GM19324 (cell line): ENCODE results near the gene HDAC4.

Source experiments
- ATAC-seq: cut with Tn5 transposase; IDR thresholded peaks from one replicate; pipeline ENCODE4 v1.9.1; 2021; ENCODE audit warnings: mild to moderate bottlenecking, moderate library complexity; ENCODE audit not compliant: unreplicated experiment, low FRiP score

HDAC4 gene

DNA sequence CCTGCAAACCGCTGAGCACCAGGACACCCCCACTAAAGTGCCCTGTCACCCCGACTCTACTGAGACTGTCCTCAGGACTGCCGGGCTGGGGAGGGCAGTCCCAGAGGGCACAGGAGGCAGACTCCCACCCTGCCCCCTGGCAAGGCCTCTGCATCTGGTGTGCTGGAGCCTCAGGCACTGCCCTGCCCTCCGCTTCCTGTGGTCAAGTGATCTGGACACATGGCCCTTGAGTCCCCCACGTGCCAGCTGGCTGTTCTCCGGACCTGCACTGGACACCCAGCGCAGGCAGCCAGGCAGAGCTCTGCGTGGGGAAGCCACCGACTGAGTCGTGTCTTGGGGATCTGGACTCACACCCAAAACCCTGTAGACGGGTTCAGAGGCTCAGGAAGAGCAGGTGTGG is 335.3 kb downstream of the HDAC4 start:
- ATAC-seq: no peak

DNA sequence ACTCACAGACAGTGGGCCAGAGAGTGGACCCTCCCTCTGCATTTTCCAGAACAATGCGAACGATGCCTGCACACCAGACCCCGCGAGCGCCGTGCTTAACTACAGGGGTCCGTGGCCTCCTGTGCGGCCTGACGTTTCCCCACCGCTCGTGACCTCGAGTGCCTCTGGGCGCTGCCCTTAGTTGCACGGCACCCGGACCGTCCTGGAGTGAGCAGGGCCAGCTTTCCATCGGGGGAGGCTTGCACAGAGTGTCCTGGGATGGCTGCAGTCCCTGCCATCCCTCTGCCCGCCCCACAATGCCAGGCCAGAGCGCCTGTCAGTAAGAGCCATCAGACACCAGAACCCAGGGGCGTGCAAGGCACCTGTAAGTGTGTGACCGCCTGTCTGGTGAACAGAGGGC is 335.9 kb downstream of the HDAC4 start:
- ATAC-seq: no peak

DNA sequence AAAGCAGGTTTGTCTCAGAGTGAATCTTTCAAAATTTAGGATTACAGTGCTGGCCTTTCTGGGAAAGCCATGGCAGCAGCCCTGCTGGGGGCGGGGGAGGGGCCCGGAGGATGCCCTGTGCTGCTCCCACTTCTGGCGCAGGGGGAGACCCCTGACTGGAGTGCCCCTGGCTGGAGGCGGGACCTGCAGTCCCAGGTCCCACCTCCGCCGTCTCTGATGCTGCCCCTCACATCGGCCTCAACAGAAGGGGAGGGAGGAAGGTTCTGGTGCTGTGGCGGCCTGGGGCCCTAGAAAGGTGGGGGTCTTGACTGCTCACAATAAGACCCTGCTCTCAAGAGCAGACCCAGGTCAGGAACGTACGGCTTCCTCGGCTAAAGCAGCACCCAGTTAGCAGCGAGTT is 336.6 kb downstream of the HDAC4 start:
- no peak for ATAC-seq

DNA sequence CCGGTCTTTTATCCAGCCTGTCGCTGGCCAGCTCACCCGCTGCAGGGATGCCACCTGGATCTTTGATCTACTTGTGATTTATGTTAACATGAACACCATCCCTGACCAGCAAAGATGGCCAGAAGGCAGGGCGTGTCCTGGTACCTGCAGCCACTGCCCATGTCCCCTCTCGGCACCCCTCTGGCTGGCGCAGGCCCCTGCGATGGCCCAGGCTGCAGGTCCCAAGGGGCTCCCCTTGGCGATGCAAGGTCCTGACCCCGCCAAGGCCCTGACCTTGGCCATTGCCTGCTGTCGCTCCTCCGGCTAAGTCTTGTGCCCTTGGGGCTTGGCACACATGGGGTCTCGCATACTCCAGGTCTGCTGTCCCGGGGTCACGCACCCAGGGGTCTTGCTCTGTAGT is 338.1 kb downstream of the HDAC4 start:
- no peak for ATAC-seq

DNA sequence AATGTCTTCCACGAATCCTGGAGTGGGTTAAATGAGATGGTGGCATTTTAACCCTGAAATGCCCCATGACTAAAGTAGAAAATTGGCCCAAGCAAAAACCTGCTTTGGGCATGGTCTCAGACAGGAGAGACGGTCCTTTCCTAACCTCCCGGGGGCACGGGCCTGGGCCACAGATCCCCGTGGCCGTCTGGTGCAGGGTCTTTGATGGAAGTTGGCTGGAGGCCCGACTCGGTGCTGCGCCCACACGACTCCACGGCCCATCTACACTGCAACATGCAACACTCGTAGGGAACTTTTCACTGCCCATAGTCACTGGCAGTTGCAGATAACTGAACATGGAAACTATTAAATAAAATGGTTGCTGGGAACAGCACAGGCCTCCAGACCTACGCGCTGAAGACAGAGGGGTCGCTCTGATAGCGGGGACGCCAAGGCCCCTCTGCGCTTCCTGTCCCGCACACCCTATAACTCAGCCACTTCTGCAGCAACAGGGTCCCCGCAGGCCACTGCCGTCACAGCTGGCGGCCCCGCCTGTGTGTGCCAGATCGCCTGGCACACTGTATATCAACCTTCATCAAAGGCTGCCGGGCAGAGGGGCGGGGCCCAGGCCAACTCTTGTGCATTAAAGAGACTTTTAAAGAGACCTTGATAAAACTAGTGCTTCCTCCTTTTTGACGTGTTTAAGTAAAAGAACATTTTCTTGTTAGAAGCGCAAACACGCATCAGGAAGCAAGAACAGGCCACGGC is 338.8 kb downstream of the HDAC4 start:
- no peak for ATAC-seq

DNA sequence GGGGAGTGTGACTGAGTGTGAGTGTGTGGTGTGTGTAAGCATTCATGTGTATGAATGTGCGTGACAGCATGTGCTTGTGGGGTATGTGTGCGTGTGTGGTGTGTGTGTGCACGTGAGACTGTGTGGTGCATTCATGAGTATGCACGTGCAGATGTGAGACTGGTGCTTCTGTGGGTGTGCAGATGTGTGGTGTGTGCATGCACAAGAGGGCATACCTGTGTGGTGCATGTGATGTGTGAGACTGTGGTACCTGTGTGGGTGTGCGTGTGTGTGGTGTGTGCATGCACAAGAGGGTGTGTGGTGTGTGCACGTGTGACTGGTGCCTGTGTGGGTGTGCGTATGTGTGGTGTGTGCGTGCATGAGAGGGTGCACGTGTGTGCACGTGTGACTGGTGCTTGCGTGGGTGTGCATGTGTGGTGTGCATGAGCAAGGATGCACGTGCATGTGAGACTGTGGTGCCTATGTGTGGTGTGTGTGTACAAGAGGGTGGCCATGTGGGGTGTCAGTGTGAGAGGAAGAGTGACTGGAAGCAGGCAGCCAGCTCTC is 339.6 kb downstream of the HDAC4 start:
- ATAC-seq: no peak

DNA sequence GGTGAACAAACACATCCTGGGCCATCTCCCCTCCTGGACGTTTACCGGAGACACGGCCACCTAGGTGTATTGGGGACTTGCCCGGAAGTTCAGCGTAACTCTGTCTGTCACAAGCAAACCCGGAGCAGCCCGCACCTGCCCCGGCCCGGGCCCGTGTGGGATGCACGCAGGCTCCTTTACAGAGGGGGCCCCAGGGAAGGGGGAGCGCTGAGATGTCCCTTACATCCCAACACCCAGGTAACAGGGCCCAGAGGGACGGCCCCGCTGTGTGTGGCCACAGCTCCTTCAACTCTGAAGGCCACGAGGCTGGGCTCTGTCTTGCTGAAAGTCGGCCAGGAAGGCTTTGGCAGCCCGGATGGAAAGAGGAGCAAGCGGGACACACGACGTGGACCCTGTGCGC is 340.1 kb downstream of the HDAC4 start:
- ATAC-seq: no peak

DNA sequence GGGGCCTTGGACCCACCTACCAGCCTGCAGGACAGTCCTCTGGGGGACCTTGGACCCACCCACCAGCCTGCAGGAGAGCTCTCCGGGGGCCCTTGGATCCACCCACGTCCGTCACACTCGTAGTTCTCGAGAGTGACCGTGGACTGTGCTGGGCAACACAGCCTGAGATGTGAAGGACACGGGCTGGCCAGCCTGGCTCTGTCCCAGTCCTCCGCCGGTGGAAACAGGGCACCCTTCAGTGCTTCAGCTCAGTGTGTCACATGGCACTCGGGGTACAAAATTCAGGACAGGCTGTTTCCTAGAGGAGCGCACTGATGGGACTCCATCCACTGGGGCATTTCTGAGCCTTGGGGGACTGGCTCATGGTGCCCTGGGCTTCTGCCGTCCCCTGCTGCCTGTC is 341.0 kb downstream of the HDAC4 start:
- ATAC-seq: no peak

DNA sequence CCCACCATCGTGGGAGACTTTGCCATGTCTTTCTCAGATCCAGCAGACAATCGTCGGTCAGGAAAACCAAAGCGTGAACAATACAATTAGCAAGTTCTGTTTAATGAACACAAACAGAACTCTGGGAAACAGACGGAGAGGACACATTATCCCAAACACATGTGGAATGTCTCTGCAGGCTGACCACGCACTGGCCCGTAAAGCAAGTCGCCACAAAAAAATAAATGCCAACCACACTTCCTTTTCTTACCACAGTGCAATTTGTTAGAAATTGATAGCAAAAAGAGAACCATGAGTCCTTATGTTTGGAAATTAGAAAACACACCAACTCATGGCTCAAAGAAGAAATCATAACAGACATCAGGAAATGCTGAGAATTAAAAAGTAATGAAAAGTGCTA is 342.1 kb downstream of the HDAC4 start:
- ATAC-seq: no peak

DNA sequence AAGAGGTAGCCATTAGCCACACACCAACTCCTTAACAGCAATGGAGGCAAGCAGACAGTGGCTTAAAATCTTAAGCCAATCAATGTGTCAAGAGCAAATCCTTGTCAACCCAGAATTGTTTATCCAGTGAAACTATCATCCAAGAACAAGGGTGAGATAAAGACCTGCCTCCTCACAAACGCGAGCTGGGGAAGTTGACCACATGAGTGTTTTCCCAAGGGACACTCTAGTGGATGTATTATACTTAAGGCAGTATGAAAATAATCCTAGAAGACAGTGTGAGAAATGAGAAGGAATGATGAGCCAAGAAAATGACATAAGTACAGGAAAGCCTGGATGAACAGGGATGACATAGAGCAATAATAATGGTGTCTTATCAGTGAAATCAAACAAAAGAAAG is 343.3 kb downstream of the HDAC4 start:
- no peak for ATAC-seq

DNA sequence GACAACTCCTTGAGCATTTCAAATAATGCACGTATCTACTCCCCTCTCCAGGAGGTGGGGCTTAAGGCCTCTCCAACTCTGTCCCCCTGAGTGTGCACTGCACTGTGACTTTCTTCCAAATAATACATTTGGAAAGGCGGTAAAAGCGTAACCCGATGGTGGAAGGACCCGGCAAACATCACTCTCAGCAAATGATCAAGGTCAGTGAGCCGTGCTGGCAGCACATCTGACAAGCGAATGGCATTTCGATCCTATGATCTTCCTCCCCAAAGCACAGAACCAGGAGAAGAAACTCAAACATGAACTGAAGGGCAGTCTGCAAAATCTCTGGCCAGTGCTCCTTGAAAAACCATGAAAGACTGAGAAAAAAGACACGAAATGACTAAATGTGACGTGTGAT is 344.2 kb downstream of the HDAC4 start:
- ATAC-seq: no peak

DNA sequence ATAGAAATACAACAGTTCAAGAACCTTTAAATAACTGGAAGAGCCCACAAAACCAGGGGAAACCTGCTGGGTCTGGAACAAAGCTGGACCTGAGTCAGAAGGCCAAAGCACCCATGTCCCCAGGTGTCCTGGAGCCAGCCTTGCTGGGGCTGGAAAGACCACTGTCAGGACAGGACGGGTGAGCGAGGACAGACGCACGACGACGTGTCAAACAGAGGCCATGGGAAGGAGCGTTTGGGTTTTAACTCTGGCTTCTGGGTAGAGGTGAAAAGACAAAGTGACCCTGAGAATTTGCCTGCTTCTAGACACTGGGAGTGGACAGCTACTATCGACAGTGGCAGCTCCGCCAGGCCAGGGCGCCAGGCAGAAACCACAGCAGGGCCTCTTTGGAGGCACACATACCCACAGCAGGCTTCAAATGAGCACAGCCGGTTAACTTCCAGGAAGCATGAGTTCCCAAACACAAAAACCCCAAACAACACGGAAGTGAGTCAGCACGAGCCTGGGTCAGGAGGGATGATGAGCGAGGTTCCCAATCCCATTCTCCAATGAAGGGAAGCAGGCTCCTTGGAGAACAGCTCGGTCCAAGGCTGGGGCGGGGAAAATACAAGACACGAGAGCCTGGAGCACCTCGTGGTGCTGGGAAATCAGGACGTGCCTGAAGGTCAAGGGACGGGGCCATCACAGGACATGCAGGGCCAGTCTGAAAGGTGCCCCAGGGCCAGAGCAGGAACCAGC is 344.9 kb downstream of the HDAC4 start:
- no peak for ATAC-seq

DNA sequence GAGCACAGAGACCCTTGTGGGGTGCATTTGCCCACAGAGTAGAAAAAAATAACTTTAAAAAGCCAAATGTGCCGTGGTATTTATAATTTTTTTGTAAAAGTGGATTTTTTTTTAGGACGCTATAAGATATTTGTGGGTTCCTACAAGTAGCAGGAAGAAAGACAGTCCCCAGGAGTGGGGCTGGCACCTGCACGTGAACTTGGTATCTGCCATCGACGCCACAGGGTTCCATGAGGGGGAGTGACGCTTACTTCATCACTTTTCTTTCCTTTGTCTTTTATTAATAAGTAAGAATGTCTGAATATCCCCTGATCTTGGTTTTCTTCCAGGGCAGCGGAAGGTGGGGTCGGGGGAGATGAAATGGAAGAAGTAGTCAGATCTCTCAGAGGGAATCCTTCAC is 345.9 kb downstream of the HDAC4 start:
- ATAC-seq: no peak

DNA sequence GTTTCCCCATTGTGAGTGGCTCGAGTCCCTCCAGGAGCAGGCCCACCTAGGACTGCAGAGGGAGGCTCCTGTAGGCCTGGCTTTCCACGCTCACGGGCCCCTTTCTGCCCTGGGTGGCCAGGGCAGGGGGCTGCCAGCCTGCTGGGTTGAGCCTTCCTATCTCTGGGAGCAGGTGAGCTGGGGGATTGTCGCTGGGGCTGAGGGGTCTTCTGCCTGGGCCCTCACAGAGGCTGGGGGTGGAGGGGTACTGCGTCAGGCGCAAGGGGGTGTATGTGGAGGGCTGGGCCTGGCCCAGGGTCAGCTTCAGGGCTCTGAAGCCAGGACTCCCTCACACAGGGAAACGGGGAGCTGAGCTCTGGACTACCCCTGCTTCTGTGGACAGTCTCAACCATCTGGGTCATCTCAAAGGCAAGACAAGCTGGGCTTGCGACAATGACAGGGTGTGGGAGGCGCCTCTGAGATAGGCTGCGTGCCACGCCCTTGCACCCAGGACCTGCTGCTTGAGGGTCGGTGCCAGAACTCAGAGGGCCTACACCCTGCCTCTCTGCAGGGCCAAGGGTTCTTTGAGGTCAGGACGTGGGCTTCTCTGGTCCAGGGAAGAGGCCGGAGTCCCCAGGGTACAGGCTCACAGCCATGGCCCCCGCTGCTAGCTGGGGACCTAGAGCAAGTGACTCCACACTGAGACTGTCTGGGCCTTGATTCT is 346.9 kb downstream of the HDAC4 start:
- ATAC-seq: no peak

DNA sequence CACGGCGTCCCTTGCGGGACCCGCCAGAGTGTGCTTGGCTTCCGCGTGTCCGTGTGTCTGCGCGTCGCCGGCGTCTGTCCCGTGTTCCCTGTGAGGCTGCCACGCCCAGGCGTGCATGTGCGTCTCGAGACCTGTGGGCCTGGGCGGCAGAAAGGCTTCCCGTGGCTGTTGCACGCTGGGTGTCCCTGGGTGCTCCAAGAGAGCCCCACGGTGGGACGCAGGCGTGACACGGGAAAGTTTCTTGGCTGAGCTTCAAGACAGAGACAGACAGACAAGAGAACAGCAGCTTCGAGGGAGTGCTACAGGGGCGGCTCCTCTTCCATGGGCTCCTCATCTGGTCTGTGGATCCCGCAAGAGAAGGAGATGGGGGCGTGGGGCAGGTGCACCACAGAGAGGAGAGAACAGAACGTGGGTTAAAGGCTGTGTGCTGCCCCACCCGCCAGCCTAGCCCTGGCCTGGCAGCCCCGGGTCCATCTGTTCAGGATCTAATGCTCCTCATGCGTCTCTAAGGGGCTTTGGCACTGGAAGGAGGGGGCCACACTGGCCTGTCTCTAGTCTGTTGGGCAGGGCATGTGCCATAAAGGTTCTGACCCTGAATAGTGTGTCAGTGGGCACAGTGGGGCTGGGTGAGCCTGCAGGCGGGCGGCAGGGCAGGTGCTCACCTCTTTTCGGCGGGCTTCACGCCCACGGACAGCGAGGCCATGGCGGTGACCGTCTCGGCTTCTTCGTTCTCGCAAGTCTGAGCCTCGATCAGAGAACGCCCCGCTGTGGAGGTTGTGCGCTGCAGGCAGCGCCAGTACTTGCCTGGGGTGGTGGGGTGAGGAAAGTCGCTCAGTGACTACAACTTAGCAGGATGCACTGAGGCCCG is 347.8 kb downstream of the HDAC4 start:
- no peak for ATAC-seq

DNA sequence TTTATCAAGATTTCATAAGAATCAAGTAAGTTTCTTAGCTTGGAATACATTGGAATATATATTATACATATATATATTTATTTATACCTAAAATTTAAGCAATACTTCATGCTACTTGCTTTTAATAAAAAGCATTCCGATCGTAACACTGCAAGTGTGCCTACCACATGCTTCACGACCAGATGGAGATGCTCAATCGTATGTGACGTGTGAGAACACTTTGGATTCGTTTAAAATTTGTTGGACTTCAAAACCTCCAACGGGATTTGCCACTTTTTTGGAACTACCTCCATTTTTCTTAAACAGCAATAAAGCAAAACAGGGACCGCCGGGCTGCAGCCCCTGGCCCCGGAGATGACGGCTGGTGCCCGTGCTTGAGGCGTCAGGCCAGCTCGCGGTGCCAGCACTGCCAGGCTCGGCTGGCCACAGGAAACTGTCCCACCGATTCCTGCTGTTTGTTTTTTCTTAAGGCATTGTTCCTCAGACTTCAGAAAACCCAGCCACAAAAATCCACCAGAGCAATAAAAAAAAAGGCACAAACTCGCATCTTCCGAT is 348.9 kb downstream of the HDAC4 start:
- no peak for ATAC-seq

DNA sequence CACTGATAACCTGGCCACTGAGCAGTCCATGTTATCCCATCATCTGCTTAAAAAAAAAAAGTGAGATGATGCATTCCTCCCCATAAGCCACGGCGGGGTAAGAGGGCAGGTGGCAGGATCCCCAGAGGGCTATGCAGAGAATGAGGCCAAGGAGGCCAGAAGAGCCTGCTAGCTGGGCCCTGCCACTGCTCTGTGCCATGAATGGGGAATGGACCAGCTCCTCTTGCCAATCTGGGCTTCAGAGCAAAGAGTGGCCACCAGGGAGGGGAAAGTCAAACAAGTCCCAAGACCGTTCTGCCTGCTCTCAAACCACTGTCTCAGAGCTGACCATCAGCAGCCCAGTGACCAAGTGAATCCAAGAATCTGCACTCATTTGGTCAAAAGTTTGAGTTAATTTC is 350.6 kb downstream of the HDAC4 start:
- no peak for ATAC-seq

DNA sequence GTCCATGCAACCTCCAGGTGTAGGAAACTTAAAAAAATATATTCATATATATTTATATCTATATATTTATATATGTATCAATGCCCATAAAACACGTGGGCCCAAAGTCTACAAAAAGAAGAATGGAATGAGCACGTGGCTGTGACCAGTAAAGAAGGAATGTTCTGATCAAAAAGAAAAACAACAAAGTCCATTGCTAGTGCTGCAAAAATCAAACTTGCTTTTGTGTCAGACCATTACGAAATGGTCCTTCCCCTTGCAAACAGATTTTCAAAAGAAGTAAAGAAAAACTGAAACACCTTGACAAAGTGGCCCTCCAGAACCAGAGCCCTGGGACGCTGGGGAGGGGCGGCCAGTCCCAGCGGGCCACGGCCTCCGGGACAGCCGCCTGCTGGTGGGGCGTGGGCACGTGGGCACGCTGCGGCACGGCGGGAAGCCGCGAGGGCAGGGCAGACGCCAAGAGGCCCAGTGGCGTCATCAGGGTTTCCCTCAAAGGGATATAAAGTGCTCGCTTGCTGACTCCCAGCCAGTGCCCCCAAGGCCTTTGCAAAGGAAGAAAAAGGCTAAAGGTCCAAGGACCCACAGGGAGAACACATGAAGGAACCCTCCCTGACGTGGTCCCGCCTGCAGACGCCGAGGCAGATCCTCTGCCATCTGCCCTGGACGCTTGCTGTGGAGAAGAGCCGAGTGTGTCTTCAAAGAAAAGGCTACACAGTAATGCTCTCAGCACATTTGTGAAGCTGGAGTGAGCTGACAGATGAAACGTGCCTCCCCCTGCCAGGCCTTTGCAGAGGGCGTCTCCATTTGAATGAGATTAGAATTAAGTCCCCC is 351.2 kb downstream of the HDAC4 start:
- no peak for ATAC-seq

DNA sequence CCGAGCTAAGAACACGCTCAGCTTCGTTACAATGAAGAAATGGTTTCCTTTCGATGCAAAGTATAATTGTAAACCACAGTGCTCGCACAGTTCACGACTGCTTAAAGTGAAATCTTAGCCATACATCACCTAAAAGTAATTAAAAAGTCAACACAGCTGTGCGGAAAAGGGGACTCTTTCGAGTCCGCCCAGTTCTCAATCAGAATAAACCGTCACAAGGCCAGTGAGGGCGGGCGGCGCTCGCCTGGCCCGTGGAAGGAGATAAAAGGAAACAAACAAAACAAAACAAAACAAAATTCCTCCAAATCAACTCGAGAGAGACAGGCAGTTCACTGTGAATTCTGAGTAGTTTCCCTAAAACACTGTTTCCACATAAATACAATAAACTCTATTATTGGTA is 352.1 kb downstream of the HDAC4 start:
- no peak for ATAC-seq
